HL-60 (cell line): ENCODE data around the gene ANKS1B.

Experiments used
- DNase-seq, 2 experiments: peaks; one replicate each; pipeline ENCODE4 v3.0.0-alpha.2; 2010 to 2020; ENCODE audit warnings: low read depth in 1 of 2, low spot score in 1 of 2
- H3K27ac ChIP-seq: fragments of 250-450 bp; sonication (Bioruptor Pico); replicated peaks from 2 replicates; pipeline ENCODE4 v1.5.1; 2020; ENCODE audit warnings: mild to moderate bottlenecking, moderate library complexity
- H3K27me3 ChIP-seq: fragments of 250-450 bp; sonication (Bioruptor Pico); 2 replicates; pipeline ENCODE4 v1.5.1; 2021; ENCODE audit warnings: mild to moderate bottlenecking, moderate library complexity; ENCODE audit not compliant: insufficient read depth, poor library complexity, severe bottlenecking
- H3K4me3 ChIP-seq: replicated peaks from 2 replicates; pipeline ENCODE4 v1.5.1; 2011; ENCODE audit warnings: mild to moderate bottlenecking, control low read depth, low read length; ENCODE audit not compliant: insufficient read depth
- GABPA ChIP-seq: IDR thresholded peaks from 2 replicates; pipeline ENCODE4 v1.6.1; 2012; ENCODE audit warnings: low read depth
- POLR2AphosphoS5 ChIP-seq: IDR thresholded peaks from 2 replicates; pipeline ENCODE4 v1.6.1; 2012; ENCODE audit warnings: low read depth
- REST ChIP-seq: IDR thresholded peaks from 2 replicates; pipeline ENCODE4 v1.6.1; 2012; ENCODE audit warnings: low read depth; ENCODE audit not compliant: insufficient replicate concordance
- SPI1 ChIP-seq: IDR thresholded peaks from 2 replicates; pipeline ENCODE4 v1.6.1; 2012; ENCODE audit warnings: low read depth, mild to moderate bottlenecking, borderline replicate concordance
- TF ChIP-seq, protein P1 (sequence below): IDR thresholded peaks from one replicate; pipeline ENCODE4 v1.5.1; 2011; ENCODE audit warnings: low read length, control low read depth, inconsistent platforms; ENCODE audit not compliant: insufficient read depth

ANKS1B gene

GRCh38 chr12:99393763-99394162, 591.0 kb downstream of the ANKS1B start:
- H3K27ac ChIP-seq = no peak overlapping the region
- TF ChIP-seq SPI1 (no peak), GABPA (no peak), POLR2AphosphoS5 (no peak)
- TF ChIP-seq, protein P1, sequence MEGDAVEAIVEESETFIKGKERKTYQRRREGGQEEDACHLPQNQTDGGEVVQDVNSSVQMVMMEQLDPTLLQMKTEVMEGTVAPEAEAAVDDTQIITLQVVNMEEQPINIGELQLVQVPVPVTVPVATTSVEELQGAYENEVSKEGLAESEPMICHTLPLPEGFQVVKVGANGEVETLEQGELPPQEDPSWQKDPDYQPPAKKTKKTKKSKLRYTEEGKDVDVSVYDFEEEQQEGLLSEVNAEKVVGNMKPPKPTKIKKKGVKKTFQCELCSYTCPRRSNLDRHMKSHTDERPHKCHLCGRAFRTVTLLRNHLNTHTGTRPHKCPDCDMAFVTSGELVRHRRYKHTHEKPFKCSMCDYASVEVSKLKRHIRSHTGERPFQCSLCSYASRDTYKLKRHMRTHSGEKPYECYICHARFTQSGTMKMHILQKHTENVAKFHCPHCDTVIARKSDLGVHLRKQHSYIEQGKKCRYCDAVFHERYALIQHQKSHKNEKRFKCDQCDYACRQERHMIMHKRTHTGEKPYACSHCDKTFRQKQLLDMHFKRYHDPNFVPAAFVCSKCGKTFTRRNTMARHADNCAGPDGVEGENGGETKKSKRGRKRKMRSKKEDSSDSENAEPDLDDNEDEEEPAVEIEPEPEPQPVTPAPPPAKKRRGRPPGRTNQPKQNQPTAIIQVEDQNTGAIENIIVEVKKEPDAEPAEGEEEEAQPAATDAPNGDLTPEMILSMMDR = no peak
- no peak overlapping the region for H3K4me3 ChIP-seq
- no peak for DNase-seq
- no peaks in the 10 kb centered on the region for H3K27me3 ChIP-seq

GRCh38 chr12:99392091-99392850, 592.5 kb downstream of the ANKS1B start:
- H3K27ac ChIP-seq = no peak overlapping the region
- no peak overlapping the region for H3K4me3 ChIP-seq
- no peaks in the 10 kb centered on the region for H3K27me3 ChIP-seq
- no peak for DNase-seq
- TF ChIP-seq POLR2AphosphoS5 (no peak), SPI1 (no peak), GABPA (no peak), REST (no peak)
- TF ChIP-seq, protein P1 = no peak

GRCh38 chr12:99390707-99391106, 594.0 kb downstream of the ANKS1B start:
- TF ChIP-seq, protein P1 = no peak
- TF ChIP-seq REST (no peak), POLR2AphosphoS5 (no peak)
- Histone ChIP-seq H3K27ac (no peak overlapping the region), H3K4me3 (no peak overlapping the region), H3K27me3 (no peaks in the 10 kb centered on the region)
- peak in 1 of 2 experiments; percentile 3 for DNase-seq

GRCh38 chr12:99389751-99390150, 595.0 kb downstream of the ANKS1B start:
- TF ChIP-seq SPI1 (no peak), REST (no peak), POLR2AphosphoS5 (no peak), GABPA (no peak)
- TF ChIP-seq, protein P1 = no peak
- DNase-seq = no peak
- H3K4me3 ChIP-seq = no peak overlapping the region
- H3K27me3 ChIP-seq = no peaks in the 10 kb centered on the region
- H3K27ac ChIP-seq = no peak overlapping the region
